ENCODE measurements around the gene PRKAR1B. TPM values are rescaled to one million over a fixed set of nuclear protein-coding genes. Genes with fewer than 3 reads are reported as not detected.

Gene PRKAR1B
- total RNA-seq, 1 donor from 2014 or later: 14.2 TPM

DNA sequence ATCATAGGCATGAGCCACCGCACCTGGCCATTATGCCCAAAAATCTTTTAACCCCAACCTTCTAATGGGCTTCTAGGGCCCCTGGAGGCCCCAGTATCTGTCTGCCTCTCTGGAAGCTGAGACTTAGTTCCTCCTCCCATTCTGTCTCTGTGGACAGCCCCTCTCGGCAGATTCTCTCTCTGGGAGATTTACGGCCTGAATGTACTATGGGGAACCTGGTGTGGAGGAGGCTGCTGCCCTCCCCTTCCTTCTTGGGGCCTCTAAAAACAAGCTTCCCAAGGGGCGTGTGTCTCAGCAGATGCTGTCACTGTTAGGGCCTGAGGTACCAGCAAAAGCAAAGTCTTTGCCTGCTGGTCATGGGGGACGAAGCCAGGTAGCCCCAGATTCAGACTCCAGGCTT lies 35.8 kb upstream of the PRKAR1B start:
- DNase-seq: no peak
- no peaks in the 10 kb centered on the region for H3K4me1 ChIP-seq
- H3K36me3 ChIP-seq: peaks cover 67% of the 10 kb centered on the region
- intact Hi-C loops (cut with micrococcal nuclease): no loop called here
- no peaks in the 10 kb centered on the region for H3K27me3 ChIP-seq (ENCODE audit: low read depth)
- H3K27ac ChIP-seq (replicated peaks): no peak overlapping the region
- H3K4me3 ChIP-seq: no peak overlapping the region
- TF ChIP-seq, protein P1, sequence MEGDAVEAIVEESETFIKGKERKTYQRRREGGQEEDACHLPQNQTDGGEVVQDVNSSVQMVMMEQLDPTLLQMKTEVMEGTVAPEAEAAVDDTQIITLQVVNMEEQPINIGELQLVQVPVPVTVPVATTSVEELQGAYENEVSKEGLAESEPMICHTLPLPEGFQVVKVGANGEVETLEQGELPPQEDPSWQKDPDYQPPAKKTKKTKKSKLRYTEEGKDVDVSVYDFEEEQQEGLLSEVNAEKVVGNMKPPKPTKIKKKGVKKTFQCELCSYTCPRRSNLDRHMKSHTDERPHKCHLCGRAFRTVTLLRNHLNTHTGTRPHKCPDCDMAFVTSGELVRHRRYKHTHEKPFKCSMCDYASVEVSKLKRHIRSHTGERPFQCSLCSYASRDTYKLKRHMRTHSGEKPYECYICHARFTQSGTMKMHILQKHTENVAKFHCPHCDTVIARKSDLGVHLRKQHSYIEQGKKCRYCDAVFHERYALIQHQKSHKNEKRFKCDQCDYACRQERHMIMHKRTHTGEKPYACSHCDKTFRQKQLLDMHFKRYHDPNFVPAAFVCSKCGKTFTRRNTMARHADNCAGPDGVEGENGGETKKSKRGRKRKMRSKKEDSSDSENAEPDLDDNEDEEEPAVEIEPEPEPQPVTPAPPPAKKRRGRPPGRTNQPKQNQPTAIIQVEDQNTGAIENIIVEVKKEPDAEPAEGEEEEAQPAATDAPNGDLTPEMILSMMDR (IDR thresholded peaks at IDR 0.05; ENCODE audit: borderline replicate concordance): no peak
- no peaks in the 10 kb centered on the region for H3K9me3 ChIP-seq (replicated peaks)

DNA sequence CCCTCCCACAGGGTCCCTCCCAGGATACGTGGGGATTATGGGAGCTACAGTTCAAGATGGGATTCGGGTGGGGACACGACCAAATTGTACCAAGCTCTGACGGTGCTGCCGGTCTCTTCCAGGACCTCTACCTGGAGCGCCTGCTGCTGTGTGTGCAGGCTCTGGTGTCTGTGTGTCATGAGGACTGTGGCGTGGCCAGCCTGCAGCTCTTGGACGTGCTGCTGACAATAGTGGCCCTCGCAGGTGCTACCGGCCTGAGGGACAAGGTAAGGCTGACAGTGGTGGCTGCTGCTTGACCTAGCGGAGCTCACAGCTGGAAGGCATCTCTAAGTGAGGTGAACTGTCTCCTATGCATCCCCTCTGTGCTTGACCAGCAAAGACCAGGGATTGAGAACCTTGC lies 34.5 kb upstream of the PRKAR1B start:
- H3K27me3 ChIP-seq (ENCODE audit: low read depth): no peaks in the 10 kb centered on the region
- H3K36me3 ChIP-seq: peaks cover 80% of the 10 kb centered on the region
- intact Hi-C loops (cut with micrococcal nuclease): no loop called here
- H3K27ac ChIP-seq (replicated peaks): no peak overlapping the region
- TF ChIP-seq, protein P1 (IDR thresholded peaks at IDR 0.05; ENCODE audit: borderline replicate concordance): no peak
- no peak overlapping the region for H3K4me3 ChIP-seq
- no peaks in the 10 kb centered on the region for H3K4me1 ChIP-seq
- H3K9me3 ChIP-seq (replicated peaks): no peaks in the 10 kb centered on the region
- DNase-seq: no peak

DNA sequence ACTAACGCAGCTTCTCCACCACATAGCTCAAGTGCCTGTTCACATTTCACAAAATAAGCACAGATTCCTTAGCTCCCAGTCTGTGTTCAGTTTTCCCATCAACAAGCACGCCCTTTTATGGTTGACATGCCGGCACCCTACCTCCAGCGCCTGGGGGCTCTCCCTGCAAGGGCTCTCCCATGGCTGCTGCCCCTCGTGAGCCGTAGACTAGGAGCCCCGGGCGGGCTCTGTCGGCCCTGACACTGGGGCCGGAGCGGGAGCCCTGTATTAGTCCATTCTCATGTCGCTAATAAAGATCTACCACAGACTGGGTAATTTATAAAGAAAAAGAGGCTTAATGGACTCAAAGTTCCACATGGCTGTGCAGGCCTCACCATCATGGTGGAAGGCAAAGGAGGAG lies 34.0 kb upstream of the PRKAR1B start:
- H3K4me3 ChIP-seq: no peak overlapping the region
- peaks cover 83% of the 10 kb centered on the region for H3K36me3 ChIP-seq
- DNase-seq: no peak
- H3K27me3 ChIP-seq (ENCODE audit: low read depth): no peaks in the 10 kb centered on the region
- TF ChIP-seq, protein P1 (IDR thresholded peaks at IDR 0.05; ENCODE audit: borderline replicate concordance): no peak
- H3K9me3 ChIP-seq (replicated peaks): no peaks in the 10 kb centered on the region
- no peaks in the 10 kb centered on the region for H3K4me1 ChIP-seq
- intact Hi-C loops (cut with micrococcal nuclease): no loop called here
- H3K27ac ChIP-seq (replicated peaks): no peak overlapping the region

DNA sequence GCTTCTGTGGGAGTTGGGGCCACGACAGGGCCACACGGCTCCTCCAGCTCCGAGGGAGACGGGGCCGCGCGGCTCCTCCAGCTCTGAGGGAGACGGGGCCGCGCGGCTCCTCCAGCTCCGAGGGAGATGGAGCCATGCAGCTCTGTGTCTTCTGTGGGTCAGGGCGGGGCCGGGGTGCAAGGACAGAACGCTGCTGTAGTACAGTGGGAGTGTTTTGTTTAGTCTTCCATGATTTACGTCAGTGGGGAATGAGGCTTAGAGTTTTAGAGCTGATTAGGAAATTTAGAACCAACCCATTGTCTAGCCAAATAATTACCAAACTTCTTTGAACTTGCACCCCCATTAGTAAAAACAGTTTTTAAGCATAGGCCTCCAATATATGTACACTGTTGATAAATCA lies 32.9 kb upstream of the PRKAR1B start:
- TF ChIP-seq, protein P1 (IDR thresholded peaks at IDR 0.05; ENCODE audit: borderline replicate concordance): no peak
- Histone ChIP-seq H3K9me3 (replicated peaks) (no peaks in the 10 kb centered on the region), H3K4me1 (no peaks in the 10 kb centered on the region), H3K27me3 (ENCODE audit: low read depth) (no peaks in the 10 kb centered on the region), H3K27ac (replicated peaks) (no peak overlapping the region), H3K36me3 (peaks cover 79% of the 10 kb centered on the region), H3K4me3 (no peak overlapping the region)
- intact Hi-C loops (cut with micrococcal nuclease): no loop called here
- DNase-seq: no peak

DNA sequence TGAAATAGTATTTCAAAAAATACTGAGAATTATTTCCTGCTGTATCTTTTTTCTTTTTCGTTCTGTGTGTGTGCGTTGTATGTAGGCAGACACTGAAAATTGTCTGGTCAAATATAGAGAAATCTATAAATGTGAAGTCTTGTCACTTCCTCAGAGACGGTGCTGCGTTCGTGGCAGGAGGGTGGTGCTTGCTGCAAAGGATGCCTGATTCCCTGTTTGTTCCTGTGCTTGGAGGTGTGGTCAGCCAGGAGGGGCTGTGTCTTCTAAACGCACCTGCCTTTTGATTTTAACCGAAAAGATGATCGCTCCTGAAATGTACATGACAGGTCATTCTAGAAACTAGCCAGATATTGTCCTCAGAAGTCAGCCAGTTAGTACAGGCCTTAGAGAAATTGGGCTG lies 32.5 kb upstream of the PRKAR1B start:
- DNase-seq: no peak
- intact Hi-C loops (cut with micrococcal nuclease): no loop called here
- H3K9me3 ChIP-seq (replicated peaks): no peaks in the 10 kb centered on the region
- H3K27ac ChIP-seq (replicated peaks): no peak overlapping the region
- H3K36me3 ChIP-seq: peaks cover 79% of the 10 kb centered on the region
- no peaks in the 10 kb centered on the region for H3K4me1 ChIP-seq
- H3K27me3 ChIP-seq (ENCODE audit: low read depth): no peaks in the 10 kb centered on the region
- TF ChIP-seq, protein P1 (IDR thresholded peaks at IDR 0.05; ENCODE audit: borderline replicate concordance): no peak
- H3K4me3 ChIP-seq: no peak overlapping the region

DNA sequence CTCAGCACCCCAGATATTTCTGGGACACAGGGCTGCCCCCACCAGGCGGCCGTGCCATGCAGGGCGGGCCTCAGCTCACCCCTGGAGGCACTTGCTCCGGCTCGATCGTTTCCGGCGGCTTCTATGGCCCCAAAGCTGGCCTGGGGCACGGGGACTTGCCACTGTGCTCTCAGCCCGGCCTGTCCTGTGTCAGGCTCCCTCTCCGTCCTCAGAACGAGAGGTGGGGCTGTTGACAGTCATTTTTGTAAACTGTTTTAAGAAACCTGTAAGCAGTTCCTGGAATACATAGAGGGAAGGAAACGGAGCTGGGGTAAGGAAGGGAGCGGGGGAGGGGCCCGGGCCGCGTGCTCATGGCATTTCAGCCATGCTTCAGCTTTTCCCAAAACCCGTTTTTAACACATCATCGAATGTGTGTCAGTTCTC lies 30.7 kb upstream of the PRKAR1B start:
- intact Hi-C loops (cut with micrococcal nuclease): no loop called here
- no peak overlapping the region for H3K27ac ChIP-seq (replicated peaks)
- DNase-seq: no peak

More for the DNA sequence above, 30.7 kb upstream of the PRKAR1B start:
- H3K4me3 ChIP-seq: no peak overlapping the region
- TF ChIP-seq, protein P1 (IDR thresholded peaks at IDR 0.05; ENCODE audit: borderline replicate concordance): no peak
- no peaks in the 10 kb centered on the region for H3K4me1 ChIP-seq
- H3K9me3 ChIP-seq (replicated peaks): no peaks in the 10 kb centered on the region
- H3K36me3 ChIP-seq: peaks cover 75% of the 10 kb centered on the region
- no peaks in the 10 kb centered on the region for H3K27me3 ChIP-seq (ENCODE audit: low read depth)

Measured in left ventricle myocardium inferior (tissue), 1 donor.